Gastrocnemius medialis (tissue), 4 donors: Measurements from ENCODE around the gene EVA1C.

Source experiments
- CTCF ChIP-seq, 5 experiments: fragments of 450-650 bp in 3 of 5; fragments of 200-600 bp in 2 of 5; sonication (generic) in 2 of 5; IDR thresholded peaks in 4 of 5; conservative IDR thresholded peaks in 1 of 5; 1 replicate in 4 of 5; 2 replicates in 1 of 5; pipeline ENCODE4 v1.5.1; 2016 to 2019; ENCODE audit warnings: antibody characterized with exemption in 5 of 5, mild to moderate bottlenecking in 3 of 5, moderate library complexity in 3 of 5
- POLR2A ChIP-seq, 2 donors: fragments of 450-650 bp; IDR thresholded peaks; one replicate each; pipeline ENCODE4 v1.6.1; 2017; ENCODE audit warnings: antibody characterized with exemption in 2 of 2, mild to moderate bottlenecking in 2 of 2, moderate library complexity in 2 of 2

- TF ChIP-seq POLR2A (IDR thresholded peaks at IDR 0.05): no peak
- TF ChIP-seq CTCF (IDR thresholded peaks at IDR 0.05 in 4 of 5, conservative IDR thresholded peaks at IDR 0.05 in 1 of 5): no peak
Observed at GRCh38 chr21:32426066-32426465, 13.6 kb downstream of the EVA1C start.
